Suprapubic skin (tissue), 2 donors: ENCODE data around the gene MAP3K13.

Experiments used
- EP300 ChIP-seq: sonication (generic); formaldehyde crosslinking; IDR thresholded peaks from one replicate; pipeline ENCODE4 v1.6.1; 2017; ENCODE audit warnings: antibody characterized with exemption
- POLR2A ChIP-seq, 2 donors: fragments of 450-650 bp; IDR thresholded peaks; one replicate each; pipeline ENCODE4 v1.6.1; 2017; ENCODE audit warnings: antibody characterized with exemption in 2 of 2, mild to moderate bottlenecking in 2 of 2, moderate library complexity in 2 of 2

GRCh38 chr3:185537369-185537970 lies 174.5 kb downstream of the MAP3K13 start:
- TF ChIP-seq POLR2A (IDR thresholded peaks at IDR 0.05), result no peak
- TF ChIP-seq EP300, result no peak
